HUES64 (cell line): Measurements from ENCODE around the gene QSOX2.

ENCODE experiments used
- H3K27ac ChIP-seq: 2 replicates; pipeline ENCODE4 v1.7.0; 2013; ENCODE audit warnings: low read depth, low read length, inconsistent platforms
- H3K27me3 ChIP-seq: 2 replicates; pipeline ENCODE4 v1.6.1; 2013; ENCODE audit warnings: mild to moderate bottlenecking, low read length; ENCODE audit not compliant: insufficient read depth
- H3K36me3 ChIP-seq: 2 replicates; pipeline ENCODE4 v1.6.1; 2013; ENCODE audit warnings: mild to moderate bottlenecking, low read length; ENCODE audit not compliant: insufficient read depth
- H3K4me1 ChIP-seq: 2 replicates; pipeline ENCODE4 v1.6.1; 2013; ENCODE audit warnings: mild to moderate bottlenecking, low read length, moderate library complexity; ENCODE audit not compliant: insufficient read depth
- H3K4me3 ChIP-seq: 2 replicates; pipeline ENCODE4 v1.5.1; 2013; ENCODE audit warnings: mild to moderate bottlenecking, low read length, moderate library complexity
- H3K9ac ChIP-seq: 2 replicates; pipeline ENCODE4 v1.6.1; 2013; ENCODE audit warnings: mild to moderate bottlenecking, low read depth, low read length
- H3K9me3 ChIP-seq: 2 replicates; pipeline ENCODE4 v1.6.1; 2013; ENCODE audit warnings: low read depth, low read length; ENCODE audit not compliant: insufficient read depth
- WGBS: fragments of 150-250, 120-280 bp; methylation state at CpG from one replicate; pipeline ENCODE4 v1.1.7; 2013; ENCODE audit warnings: missing lambda C conversion rate; 5-methylcytosine and 5-hydroxymethylcytosine counted together

The QSOX2 gene

DNA sequence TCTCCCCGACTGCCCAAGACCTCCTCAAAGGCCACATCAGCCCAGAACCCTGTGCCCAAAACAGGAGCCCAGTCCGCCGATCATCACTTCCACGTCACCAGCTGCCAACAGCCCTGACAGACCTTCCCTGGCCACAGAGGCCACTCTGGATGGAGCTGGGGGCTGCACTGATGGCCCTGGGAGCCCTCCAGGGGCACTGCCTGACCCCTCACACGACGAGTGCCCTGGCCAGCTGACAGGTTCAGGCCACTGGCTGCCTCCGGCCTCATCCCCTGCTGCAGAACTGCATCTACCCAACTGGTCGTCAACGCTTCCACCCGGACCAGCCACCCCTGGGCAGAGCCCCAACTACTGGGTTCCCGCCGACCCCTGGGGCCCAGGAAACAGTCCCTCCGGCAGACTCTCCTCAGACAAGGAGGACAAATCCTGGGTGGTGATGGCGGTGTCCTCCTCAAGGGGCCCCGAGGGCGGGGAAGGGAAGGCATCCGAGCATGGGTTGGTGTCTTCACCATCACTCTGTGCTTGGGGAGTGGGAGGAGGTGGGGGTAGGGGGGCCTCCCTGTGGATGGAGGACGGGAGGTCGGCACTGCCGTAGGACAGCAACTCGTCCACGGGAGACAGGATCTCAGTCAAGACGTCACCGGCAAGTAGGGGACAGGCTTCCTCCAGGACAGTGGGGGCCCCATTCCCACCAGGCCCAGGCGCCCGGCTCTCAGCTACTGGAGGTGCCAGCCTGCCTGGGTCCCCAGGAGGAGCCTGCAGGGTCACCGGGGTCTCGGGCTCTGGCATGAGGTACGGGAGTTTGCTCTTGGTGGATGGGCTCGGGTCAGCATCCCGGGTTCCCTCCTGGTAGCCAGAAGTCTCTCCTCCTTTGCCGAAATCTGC is 7.9 kb upstream of the QSOX2 start:
- no peak overlapping the region for H3K27ac ChIP-seq
- 93% methylated on average over 32 of the region's 32 CpGs for WGBS
- H3K4me1 ChIP-seq = no peaks in the 10 kb centered on the region

DNA sequence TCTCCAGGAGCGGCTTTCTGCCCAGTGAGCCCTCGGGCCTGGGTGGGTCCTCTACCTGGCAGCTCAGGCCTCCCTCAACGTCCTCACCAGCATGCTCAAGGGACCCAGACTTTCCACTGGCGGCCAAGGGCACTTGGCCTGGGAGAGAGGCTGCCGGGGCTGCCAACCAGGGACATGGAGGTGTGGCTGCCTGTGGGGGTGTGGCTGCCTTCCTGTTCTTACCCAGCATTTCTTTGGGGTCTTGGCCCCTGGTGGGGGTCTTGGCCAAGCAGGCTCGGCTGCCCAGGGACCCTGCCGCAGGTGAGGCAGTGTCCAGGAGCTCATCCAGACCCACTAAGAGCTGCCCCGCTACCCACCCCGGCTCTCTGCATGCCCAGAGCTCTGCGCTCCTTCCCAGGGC is 7.2 kb upstream of the QSOX2 start:
- no peaks in the 10 kb centered on the region for H3K9me3 ChIP-seq
- WGBS = 92% methylated on average over 10 of the region's 10 CpGs
- no peak overlapping the region for H3K9ac ChIP-seq
- no peaks in the 10 kb centered on the region for H3K4me1 ChIP-seq
- no peak overlapping the region for H3K4me3 ChIP-seq
- H3K27ac ChIP-seq = no peak overlapping the region
- H3K36me3 ChIP-seq = no peaks in the 10 kb centered on the region
- no peaks in the 10 kb centered on the region for H3K27me3 ChIP-seq

More for the DNA sequence above, 7.9 kb upstream of the QSOX2 start:
- Histone ChIP-seq H3K4me3 (no peak overlapping the region), H3K27me3 (no peaks in the 10 kb centered on the region), H3K36me3 (no peaks in the 10 kb centered on the region), H3K9ac (no peak overlapping the region), H3K9me3 (no peaks in the 10 kb centered on the region)

DNA sequence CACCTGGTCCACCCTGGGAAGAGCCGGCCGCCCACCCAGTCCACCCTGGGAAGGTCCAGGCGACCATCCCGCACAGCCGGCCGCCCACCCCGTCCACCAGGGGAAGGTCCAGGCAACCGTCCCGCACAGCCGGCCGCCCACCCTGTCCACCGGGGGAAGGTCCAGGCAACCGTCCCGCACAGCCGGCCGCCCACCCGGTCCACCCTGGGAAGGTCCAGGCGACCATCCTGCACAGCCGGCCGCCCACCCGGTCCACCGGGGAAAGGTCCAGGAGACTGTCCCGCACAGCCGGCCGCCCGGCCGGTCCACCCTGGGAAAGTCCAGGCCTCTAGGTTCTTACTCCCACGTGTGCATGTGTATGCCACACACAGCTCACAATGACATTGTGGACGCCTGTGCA is 6.7 kb upstream of the QSOX2 start:
- Histone ChIP-seq H3K4me3 (no peak overlapping the region), H3K27me3 (no peaks in the 10 kb centered on the region), H3K9ac (no peak overlapping the region), H3K4me1 (no peaks in the 10 kb centered on the region), H3K36me3 (no peaks in the 10 kb centered on the region), H3K9me3 (no peaks in the 10 kb centered on the region), H3K27ac (no peak overlapping the region)
- WGBS = 94% methylated on average over 29 of the region's 29 CpGs

- no peak overlapping the region for H3K4me3 ChIP-seq
- H3K9ac ChIP-seq = no peak overlapping the region
- H3K27ac ChIP-seq = no peak overlapping the region
- 96% methylated on average over 50 of the region's 50 CpGs for WGBS
- H3K4me1 ChIP-seq = no peaks in the 10 kb centered on the region
- H3K36me3 ChIP-seq = no peaks in the 10 kb centered on the region
- no peaks in the 10 kb centered on the region for H3K27me3 ChIP-seq
- no peaks in the 10 kb centered on the region for H3K9me3 ChIP-seq
Measured at GRCh38 chr9:136251264-136252115, 5.9 kb upstream of the QSOX2 start.

- Histone ChIP-seq H3K27me3 (no peaks in the 10 kb centered on the region), H3K27ac (no peak overlapping the region)
- WGBS = 79% methylated on average over 10 of the region's 10 CpGs
Measured at GRCh38 chr9:136250676-136251075, 5.1 kb upstream of the QSOX2 start.

DNA sequence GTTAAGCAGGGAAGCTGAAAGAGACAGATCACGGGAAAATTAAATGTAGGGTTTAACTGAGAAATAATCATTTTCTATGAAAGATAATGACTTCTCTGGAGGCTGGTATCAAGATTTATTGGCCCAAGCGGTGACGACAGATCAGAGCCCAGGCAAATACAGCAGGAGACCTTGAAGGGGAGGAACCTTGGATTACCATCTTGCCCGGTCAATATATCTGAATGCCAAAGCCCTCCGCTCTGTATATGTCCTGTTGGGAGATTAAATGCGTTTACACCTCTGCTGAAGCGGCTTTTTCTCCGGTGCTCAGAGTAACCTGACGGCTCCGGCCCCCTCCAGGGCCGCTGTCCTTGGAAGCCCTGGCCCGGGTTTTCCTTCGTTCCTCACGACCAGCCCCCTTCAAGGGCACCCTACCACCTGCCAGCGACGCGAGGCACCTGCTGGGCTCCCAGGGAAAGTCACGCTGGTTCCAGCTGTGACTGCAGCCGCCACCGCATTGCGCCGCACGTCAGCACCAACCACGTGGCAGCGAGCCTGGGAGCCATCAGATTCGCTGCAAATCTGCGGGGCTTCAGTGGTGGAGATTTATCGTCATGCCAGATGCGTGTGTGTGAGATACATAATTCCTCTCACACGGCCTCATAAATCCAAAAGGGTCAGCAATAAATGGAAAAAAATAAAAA is 4.4 kb upstream of the QSOX2 start:
- no peak overlapping the region for H3K4me3 ChIP-seq
- 0 out of 2 replicates have a peak, but pooled peaks cover 4% of the 10 kb centered on the region for H3K4me1 ChIP-seq
- H3K36me3 ChIP-seq = no peaks in the 10 kb centered on the region
- 88% methylated on average over 29 of the region's 30 CpGs for WGBS
- H3K9me3 ChIP-seq = no peaks in the 10 kb centered on the region
- no peak overlapping the region for H3K9ac ChIP-seq
- no peaks in the 10 kb centered on the region for H3K27me3 ChIP-seq
- H3K27ac ChIP-seq = no peak overlapping the region

More at GRCh38 chr9:136250676-136251075, 5.1 kb upstream of the QSOX2 start:
- H3K9me3 ChIP-seq = no peaks in the 10 kb centered on the region
- no peaks in the 10 kb centered on the region for H3K36me3 ChIP-seq
- H3K4me1 ChIP-seq = 0 out of 2 replicates have a peak, but pooled peaks cover 4% of the 10 kb centered on the region
- no peak overlapping the region for H3K4me3 ChIP-seq
- no peak overlapping the region for H3K9ac ChIP-seq

- no peaks in the 10 kb centered on the region for H3K27me3 ChIP-seq
- 93% methylated on average over 30 of the region's 30 CpGs for WGBS
- no peaks in the 10 kb centered on the region for H3K36me3 ChIP-seq
- H3K9ac ChIP-seq = no peak overlapping the region
- H3K9me3 ChIP-seq = no peaks in the 10 kb centered on the region
- H3K4me1 ChIP-seq = peaks cover 10% of the 10 kb centered on the region
- H3K4me3 ChIP-seq = no peak overlapping the region
- no peak overlapping the region for H3K27ac ChIP-seq
Measured at GRCh38 chr9:136248951-136249876, 3.6 kb upstream of the QSOX2 start.

DNA sequence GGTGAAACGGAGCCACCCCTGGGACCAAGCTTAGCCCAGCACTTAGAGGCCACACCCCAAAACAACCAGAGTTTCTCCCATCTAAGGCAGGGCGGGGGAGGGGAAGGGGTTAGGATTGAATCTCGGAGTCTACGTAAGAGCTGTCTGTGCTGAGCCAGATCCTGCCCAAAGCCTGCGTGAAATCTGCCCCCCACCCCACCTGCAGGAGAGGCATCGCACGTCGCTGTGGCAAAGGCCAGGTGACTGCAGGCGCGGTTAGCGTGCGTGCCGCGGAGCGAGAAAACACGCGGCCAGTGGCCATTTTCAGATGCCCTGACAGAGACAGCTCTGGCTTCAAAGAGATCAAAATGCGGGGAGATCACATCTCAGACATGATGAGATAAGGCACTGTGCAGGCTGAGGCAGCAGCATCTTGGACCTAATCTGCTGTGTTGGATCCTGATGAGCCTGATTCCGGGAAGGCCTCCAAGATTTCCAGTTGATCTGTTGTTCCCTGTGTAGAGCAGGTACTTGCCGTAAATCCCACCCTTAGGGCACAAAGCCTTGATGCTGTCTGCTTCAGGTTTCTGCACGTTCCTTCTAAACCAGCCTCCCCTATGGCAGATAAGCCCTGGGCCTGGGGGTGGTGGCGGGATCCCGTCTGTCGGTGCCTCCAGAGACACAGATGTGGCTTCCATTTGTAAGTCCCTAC is 2.5 kb upstream of the QSOX2 start:
- H3K27me3 ChIP-seq = no peaks in the 10 kb centered on the region
- peaks cover 21% of the 10 kb centered on the region for H3K4me1 ChIP-seq
- H3K27ac ChIP-seq = no peak overlapping the region
- 87% methylated on average over 24 of the region's 24 CpGs for WGBS
- 0 out of 2 replicates have a peak, but pooled peaks cover 4% of the 10 kb centered on the region for H3K36me3 ChIP-seq
- H3K9ac ChIP-seq = no peak overlapping the region
- H3K4me3 ChIP-seq = no peak overlapping the region
- no peaks in the 10 kb centered on the region for H3K9me3 ChIP-seq

DNA sequence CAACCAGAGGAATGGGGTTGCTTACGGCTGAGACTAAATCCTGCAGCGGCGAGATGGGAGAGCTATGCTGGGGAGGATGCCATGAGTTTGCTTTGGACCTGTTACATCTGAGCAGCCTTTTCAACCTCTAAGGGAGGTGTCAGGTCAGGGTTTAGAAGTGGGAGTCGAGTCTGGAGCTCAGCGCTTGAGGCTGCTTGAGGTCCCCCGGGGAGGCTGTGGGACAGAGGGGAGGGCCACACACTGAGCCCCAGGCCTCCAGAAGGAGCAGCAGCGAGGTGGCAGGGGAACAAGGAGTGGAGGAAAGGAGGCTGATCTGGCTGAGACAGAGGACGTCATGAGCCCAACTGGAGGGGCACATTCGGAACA is 1.9 kb upstream of the QSOX2 start:
- no peaks in the 10 kb centered on the region for H3K9me3 ChIP-seq
- H3K4me1 ChIP-seq = peaks cover 25% of the 10 kb centered on the region
- WGBS = 77% methylated on average over 9 of the region's 9 CpGs
- no peak overlapping the region for H3K27ac ChIP-seq
- no peaks in the 10 kb centered on the region for H3K27me3 ChIP-seq
- 0 out of 2 replicates have a peak, but pooled peaks cover 4% of the 10 kb centered on the region for H3K36me3 ChIP-seq
- H3K4me3 ChIP-seq = no peak overlapping the region
- no peak overlapping the region for H3K9ac ChIP-seq
